ENCODE data around the gene TBC1D17.
A peak's percentile ranks its signal among the peaks of the same experiment; 100 is the strongest.
"Not testable (repeated sequence)": the region's sequence is repeated elsewhere in the genome, so short reads cannot be mapped to it uniquely, and the experiment has no call there.

Gene TBC1D17

DNA sequence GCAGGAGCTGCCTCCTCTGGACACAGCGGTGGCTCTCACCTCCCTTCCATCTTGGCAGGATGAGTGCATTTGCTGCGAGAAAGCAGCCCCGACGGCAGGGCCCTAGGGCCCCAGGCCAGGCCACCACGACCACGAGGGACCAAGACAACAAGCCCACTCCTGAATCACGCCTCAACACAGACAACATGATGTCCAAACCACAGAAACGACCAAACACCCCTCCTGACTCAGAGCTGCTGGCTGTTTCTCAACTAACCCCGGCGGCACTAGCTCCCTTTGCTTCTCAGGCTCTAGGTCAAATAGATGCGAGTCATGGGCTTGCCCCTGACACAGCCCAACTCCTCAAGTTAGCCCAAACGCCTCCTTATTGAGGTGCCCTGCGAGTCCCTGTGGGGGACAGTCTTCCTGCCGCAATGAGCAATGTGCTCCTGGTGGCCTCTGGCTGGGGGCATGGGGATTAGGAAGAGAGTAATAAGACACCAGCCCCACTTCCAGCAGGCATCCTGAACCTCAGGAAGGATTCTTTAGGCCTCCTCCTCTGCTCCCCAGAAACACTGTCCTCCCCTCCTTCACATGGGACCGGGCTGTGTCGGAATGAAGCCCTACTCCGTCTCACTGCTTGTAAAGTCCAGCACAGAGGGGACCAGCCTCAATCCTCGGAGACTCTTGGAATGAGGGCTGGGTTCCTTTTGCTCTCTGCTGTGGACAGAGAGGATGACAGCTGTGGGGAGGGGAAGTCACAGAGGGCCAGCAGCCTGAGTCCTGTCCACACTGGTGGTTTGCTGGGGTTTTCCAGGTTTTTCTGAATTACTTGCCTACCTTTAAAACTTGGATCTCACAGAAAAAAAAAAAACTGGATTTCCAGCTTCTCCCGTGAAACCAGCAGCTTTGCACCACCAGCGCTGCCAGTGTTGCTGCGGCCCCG, 44.6 kb downstream of the TBC1D17 start:
- DNase-seq (no peak), ATAC-seq (peak; percentile 44)

DNA sequence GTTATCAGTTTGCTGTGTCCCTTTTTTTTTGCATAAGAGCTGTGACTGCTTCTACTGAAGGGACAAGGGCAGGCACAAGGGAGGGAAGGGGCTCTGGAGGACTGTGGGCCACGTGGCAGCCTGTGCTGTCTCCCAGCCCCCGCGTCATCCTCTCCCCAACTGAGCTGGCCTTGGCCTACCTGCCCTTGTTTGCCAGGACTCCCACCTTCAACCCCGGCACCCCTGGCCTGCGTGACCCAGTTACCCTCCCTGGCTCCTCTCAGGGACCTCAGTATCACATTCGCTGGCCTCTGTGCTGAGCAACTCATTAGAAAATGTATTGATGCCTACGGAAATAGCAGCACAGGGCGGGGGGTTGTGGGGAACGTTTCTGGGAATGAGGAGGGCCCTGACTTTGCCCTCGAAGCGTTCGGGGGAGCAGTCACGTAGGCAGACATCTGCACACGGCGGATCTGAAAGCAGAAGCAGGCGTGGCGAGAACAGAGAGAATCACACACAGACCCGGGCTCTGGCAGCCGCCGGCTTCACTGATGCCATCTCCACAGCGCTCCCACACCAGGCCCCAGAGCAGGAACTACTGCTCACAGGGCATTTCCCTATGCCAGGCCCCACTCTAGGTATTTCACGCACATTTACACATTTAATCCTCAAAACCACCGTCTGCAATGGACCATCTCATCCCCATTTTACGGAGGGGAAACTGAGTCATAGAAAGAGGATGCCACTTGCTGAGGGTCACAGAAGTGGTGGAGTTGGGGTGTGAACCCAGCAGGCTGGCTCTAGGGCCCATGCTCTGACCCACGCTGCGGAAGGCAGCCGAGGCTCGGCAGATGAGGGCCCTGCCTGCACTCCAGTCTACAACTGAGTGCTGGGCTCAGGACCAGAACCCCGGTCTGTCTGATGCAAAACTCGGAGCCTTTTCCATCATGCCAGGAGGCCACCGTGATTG, 45.8 kb downstream of the TBC1D17 start:
- no peak for DNase-seq
- no peak for ATAC-seq

DNA sequence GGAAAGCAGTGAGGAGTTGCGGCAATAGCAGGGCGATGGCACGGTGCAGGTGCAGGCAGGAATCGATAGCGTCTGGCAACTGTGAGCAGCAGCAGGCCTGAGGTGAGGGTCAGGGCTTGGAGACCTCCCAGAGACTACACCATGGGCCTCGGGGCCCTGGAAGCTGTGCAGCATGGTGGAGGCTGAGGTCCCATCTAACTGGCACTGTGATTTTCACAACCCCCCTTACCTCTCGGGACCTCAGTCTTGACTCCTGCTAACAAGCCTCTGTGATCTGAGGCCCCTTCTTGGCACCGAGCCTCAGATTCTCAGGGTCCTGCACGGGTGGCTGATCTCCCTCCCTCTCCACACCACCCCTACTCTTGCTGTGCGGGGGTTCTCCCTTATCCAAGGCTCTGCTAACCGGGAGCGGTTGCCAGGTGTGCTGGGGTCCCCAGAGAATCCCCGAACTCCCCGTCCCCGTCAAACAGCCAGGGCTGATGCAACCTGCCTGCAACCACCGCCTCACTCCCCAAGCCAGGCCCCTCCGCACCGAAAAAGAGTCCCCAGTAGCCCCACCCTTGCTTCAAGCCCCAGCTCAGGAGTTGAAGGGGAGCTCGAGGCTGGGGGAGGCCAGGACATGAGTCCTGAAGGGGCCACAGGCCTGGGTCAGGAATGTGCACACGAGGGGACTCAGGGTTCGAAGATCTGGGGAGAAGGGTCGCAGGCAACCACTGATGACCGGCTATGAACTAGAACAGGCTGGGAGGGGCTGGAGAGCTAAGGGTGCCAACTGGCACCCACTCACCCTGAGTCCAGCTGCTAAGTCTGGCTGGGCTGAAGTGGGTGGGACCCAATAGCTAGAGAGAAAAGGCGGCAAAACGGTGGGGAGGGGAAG, 46.7 kb downstream of the TBC1D17 start:
- DNase-seq (no peak), ATAC-seq (no peak)

DNA sequence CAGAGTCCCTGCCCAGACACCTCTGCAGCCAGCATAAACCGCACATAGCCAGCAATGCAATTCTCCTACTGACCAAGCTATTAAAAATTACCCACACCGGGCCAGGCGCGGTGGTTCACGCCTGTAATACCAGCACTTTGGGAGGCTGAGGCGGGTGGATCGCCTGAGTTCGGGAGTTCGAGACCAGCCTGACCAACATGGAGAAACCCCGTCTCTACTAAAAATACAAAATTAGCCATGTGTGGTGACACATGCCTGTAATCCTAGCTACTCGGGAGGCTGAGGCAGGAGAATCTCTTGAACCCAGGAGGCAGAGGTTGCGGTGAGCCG, 47.3 kb downstream of the TBC1D17 start:
- not testable (repeated sequence) for DNase-seq, ATAC-seq

DNA sequence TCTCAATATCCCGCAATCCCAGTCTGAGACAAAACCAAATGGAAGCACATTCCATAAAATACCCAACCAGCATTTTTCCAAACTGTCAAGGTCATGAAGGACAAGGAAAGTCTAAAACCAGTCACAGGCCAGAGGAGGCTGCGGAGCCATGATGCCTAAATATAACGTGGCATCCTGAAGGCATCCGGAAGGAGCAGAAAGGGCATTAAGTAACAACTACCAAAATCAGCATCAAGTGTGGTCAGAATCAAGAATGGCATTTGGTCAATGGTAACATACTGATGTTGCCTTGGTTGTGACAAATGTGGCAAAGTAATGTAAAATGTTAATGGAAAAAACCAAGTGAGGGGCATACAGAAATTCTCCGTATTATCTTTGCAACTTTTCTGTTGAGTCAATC, 48.0 kb downstream of the TBC1D17 start:
- DNase-seq (no peak), ATAC-seq (no peak)

DNA sequence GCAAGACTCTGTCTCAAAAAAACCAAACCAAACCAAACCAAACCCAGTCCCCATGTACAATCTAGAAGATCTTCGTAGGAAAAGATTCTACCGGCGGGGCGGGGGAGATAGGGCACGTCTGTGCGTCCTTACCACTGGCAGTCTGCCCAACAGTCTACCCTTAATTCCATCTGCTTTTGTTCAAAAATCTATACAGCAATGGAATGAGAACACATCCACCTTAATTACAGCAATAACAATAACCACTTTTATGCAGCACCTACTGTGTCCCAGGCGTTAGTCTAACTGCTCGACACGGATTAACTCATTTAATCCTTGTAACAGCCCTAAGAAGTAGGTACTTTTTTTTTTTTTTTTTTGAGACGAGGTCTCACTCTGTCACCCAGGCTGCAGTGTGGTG, 49.0 kb downstream of the TBC1D17 start:
- DNase-seq (no peak), ATAC-seq (no peak)

DNA sequence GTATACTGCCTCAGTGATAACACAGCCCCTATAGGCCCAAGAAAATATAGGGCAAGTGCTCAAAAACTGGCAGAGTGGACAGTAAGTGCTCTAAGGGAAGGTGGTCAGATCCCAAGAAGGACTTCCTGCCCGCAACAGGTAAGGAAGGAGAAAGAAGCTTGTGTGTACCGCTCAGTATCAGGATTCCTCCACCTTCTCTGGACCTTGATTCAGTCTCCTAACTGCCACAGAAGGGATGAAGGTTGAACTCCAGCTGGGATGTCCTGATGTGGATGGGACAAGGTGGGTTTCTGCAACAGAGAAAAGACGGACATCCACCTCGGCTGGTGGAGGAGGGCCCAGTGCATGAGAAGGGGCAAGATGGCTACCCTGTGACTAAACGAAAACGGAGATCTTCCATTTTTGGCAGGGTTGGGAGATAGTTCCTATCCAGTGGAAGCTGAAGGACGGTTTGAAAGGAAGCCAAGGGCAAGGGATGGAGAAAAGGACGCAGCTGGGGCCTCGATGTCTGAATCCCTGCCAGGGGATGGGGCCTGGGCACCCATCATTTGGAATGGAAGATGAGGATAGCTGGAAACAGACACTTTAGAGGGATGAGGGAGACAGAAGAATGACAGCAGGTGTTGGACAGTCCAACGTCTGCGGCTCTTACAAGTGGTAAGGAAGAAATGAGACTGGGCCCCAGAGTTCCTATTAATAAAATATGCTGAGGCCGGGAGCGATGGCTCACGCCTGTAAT, 50.2 kb downstream of the TBC1D17 start:
- no peak for DNase-seq

DNA sequence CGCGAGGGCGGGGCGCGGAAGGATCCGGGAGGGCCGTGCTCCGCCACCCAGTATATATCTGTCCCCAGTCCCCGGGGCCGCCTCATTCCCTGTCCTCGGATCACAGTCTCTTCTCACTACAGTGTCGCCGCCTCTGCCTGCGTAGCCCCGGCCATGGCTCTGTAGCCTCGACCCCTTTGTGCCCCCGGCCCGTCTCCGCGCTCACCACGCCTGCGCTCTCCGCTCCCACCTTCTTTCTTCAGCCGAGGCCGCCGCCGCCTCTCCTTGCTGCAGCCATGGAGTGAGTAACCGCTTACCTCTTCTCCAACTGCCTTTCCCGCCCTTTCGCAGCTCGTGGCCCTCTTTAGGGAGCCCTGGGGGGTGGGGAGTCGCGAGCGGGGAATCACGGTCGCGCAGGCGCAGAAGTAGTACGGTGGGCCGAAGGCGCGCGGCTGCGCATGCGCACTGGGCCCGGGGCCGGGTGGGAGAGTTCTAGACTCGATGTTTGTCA, 51.7 kb downstream of the TBC1D17 start, which contains the start of the genes ATF5 and NUP62:
ATF5 (plus strand) TSS at position 85 of the 490 bp plus-strand sequence. CDS start 1,646 bp downstream, outside the sequence.
NUP62 (minus strand) TSS at position 384 of the 490 bp plus-strand sequence. CDS start 19,697 bp downstream, outside the sequence.
- DNase-seq, result peak; percentile 97

More for the DNA sequence above, 50.2 kb downstream of the TBC1D17 start:
- ATAC-seq, result no peak

DNA sequence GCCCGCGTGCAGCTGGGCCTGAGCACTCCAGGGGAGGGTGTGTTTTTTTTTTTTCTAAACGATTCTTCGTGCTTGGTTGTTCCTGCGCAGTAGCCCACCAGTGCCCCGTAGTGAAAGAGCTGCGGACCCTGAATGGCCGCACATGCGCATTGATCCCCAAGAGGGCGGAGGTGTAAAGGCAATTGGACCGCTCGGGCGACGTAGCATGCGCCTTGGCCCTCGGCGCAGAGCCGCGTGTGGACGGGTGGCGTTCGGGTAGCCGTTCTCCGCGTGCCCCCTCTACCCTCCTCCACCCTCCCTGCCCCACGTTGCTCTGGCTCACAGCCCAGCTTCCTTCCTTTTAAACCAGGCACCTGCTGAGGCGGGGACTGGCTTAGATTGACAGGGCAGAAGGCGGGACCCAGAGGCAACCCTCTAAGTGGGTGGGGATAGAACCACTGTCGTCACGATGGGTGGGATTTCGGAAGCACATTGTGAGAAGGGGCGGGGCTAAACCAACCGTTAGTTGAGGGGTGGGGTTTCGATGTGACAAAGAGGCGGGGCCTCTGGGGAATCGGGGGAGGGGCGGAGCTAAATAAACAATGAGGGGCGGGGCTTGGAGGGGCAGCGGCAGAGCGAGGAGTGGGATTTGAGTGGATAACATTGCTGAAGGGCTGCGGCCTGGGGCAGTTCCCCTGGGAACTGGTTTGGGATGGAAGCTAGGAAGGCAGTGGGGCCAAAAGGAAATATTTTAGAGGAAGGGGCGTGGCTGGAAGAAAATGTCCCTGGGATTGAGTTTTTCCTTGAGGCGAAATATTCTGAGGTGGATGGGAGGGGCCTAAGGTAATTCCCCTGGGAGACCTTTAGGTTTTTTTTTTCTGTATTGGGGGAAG, 52.3 kb downstream of the TBC1D17 start:
- DNase-seq (peak; percentile 93), ATAC-seq (peak; percentile 89)

More for the DNA sequence above, 51.7 kb downstream of the TBC1D17 start, which contains the start of the genes ATF5 and NUP62:
- peak; percentile 56 for ATAC-seq

DNA sequence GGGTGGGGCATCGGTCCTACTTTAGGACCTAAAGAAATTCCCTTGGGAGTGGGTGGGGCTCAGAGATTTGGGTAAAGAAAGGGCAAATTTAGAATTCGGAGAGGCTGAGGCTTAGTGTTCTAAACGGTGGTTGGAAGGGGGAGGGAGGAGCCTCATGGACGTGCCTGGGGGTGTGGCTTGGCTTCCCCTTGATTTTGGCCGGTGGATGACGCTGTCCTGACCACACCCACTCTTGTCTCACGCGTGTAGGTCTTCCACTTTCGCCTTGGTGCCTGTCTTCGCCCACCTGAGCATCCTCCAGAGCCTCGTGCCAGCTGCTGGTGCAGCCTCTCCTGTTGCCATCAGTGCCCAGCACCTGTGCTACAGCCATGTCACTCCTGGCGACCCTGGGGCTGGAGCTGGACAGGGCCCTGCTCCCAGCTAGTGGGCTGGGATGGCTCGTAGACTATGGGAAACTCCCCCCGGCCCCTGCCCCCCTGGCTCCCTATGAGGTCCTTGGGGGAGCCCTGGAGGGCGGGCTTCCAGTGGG, 53.0 kb downstream of the TBC1D17 start:
- DNase-seq (no peak), ATAC-seq (no peak)

DNA sequence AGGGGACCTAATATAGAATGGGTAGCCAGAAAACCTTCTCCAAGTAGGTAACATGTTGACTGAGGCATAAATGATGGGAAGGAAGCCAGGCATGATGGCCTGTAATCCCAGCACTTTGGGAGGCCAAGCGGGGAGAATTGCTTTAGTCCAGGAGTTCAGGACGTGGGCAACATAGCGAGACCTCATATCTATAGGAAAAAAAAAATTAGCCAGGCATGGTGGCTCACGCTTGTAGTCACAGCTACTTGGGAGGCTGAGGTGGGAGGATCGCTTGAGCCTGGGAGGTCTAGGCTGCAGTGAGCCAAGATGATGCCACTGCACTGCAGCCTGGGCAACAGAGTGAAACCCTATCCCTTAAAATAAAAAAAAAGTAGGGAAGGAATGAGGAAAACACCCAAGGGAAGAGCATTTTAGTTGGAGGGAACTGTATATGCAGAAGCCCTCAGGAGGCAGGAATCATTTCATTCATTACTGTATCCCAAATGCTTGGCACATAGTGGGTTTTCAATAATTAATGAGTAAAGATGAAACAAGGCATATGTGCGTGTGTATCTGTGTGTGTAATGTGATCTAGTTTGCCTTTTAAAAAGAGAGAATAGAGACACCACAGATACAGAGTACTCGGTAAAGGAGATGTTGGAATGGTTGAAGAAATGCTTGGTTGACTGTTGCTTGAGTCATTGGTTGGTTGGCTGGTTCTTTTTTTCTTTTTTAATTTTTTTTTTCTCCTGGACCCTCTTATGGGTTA, 54.0 kb downstream of the TBC1D17 start:
- no peak for ATAC-seq
- DNase-seq, result no peak

DNA sequence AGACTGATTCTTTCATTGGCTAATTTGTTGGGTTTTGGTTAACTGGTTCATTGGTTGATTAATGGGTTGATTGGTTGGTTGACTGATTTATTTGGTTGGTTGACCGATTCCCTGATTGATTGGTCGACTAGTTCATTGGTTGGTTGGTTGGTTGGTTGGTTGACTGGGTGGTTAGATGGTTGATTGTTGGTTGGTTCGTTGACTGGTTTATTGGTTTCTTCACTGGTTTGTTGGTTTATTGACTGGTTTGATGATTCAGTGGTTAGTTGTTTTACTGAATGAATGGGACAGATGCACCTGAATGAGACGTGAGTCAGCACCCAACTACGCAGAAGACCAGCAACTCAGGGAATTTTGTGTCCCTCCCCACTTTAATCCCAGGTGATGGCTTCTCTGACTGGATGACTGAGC, 54.5 kb downstream of the TBC1D17 start:
- DNase-seq, result no peak
- ATAC-seq, result no peak

DNA sequence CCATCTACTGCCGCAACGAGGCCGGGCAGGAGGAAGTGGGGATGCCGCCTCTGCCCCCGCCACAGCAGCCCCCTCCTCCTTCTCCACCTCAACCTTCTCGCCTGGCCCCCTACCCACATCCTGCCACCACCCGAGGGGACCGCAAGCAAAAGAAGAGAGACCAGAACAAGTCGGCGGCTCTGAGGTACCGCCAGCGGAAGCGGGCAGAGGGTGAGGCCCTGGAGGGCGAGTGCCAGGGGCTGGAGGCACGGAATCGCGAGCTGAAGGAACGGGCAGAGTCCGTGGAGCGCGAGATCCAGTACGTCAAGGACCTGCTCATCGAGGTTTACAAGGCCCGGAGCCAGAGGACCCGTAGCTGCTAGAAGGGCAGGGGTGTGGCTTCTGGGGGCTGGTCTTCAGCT, 55.2 kb downstream of the TBC1D17 start:
- ATAC-seq (no peak), DNase-seq (peak; percentile 45)

DNA sequence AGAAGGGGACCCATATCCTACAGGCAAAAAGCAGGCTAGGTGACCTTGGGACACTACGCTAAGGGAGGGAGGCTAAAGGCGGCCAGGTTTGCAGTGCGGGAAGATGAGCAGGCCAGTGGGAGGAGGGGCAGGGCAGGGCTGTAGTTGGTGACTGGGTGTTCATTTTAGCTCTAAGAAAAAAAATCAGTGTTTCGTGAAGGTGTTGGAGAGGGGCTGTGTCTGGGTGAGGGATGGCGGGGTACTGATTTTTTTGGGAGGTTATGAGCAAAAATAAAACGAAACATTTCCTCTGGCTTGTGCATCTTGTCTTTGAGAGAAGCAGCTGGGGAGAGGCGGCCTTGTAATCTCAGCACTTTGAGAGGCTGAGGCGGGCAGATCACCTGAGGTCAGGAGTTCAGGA, 56.1 kb downstream of the TBC1D17 start:
- ATAC-seq, result no peak

DNA sequence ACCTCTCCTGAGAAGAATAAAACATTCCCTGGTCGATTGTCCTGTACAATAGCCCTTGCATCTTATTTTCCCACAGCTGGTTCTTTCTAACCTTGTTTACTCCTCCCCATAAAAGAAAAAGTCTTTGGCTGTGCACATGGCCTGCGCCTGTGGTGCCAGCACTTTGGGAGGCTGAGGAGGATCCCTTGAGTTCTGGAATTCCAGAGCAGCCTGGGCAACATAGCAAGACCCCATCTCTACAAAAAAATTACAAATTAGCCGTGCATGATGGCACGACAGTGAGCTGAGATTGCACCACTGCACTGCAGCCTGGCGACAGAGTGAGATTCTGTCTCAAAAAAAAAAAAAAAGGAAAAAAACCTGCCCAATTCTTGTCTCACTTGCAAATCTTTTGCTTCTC, 59.0 kb downstream of the TBC1D17 start:
- no peak for DNase-seq
- ATAC-seq, result no peak

More for the DNA sequence above, 56.1 kb downstream of the TBC1D17 start:
- no peak for DNase-seq

DNA sequence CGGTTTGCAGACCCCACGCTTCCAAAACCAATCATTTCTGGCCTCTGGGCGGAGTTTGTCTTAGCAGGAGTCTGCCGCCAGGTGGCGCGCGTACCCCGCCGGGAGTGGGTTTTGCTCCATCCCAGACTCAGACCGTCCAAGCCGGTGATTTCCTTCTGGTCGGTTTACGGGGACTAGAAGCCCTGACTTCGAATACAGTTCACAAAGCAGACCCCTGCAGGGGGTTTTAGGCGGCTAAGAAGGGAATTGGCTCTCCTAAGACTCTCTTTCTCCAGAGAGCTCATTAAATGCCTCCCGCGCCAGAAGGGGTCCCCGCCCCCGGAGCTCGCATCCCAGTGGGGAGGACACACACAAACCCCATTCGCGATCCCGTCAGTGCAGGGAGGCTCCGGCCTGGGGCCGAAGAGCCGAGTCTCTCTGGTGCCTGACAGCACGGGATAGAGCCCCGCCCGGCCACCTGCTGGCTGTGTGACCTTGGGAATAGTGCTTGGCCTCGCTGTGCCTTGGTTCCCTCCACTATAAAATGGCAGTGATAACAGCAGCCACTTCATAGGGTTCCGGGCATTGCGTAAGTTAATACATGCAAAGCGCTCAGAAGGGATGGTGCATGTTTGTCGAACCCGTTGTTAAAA, 60.4 kb downstream of the TBC1D17 start:
- DNase-seq, result peak; percentile 90

More for the DNA sequence above, 60.4 kb downstream of the TBC1D17 start:
- ATAC-seq, result peak; percentile 76
